Stimulated activated CD4-positive, alpha-beta T cell treated with anti-CD3 and anti-CD28 coated beads, Interleukin-12 subunit alpha, Interleukin-12 subunit beta, amount 100 ng/mL, for 4 hours (primary cell): ENCODE results near the gene ATOH7.
"Not testable (repeated sequence)": the region's sequence is repeated elsewhere in the genome, so short reads cannot be mapped to it uniquely, and the experiment has no call there.

ENCODE experiments used
- DNase-seq: peaks from one replicate; pipeline ENCODE4 v3.0.0-alpha.2; 2020

Gene ATOH7

GRCh38 chr10:68235581-68235980 lies 3.7 kb upstream of the ATOH7 start:
- no peak for DNase-seq

DNA sequence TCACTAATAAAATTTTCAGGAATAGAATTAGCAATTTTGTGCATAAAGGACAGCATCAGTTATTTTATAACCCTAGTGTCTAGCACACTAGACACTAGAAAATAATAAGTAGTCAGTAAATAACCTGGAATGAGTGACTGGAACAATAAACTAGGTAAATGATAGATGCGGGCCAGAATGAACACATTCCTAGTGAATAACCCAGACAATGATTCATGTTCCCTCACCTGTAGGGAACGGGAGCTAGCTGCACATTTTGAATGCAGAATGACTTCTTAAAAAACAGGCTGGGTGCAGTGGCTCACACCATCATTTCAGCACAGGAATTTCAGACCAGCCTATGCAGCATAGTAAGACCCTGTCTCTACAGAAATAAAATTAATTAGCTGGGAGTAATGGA lies 3.2 kb upstream of the ATOH7 start:
- DNase-seq, result no peak

DNA sequence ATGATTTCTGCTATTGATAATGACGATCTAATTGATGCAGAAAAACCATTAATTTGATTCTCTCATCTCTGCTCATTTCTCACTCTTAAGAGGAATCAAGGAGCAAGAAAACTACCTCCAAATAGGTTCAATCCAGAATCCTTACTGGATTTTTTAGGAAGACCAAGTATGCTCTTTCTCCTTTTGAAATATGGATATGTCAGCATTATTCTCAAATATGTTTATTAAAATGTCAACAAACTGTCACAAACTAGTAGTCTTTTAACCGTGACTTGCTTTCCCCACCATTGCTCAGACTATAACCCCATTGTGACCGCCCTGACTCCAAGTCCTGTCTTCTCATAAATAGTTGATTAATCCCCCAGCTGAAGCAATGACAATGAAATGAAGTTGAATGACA lies 1.1 kb upstream of the ATOH7 start:
- DNase-seq, result no peak

DNA sequence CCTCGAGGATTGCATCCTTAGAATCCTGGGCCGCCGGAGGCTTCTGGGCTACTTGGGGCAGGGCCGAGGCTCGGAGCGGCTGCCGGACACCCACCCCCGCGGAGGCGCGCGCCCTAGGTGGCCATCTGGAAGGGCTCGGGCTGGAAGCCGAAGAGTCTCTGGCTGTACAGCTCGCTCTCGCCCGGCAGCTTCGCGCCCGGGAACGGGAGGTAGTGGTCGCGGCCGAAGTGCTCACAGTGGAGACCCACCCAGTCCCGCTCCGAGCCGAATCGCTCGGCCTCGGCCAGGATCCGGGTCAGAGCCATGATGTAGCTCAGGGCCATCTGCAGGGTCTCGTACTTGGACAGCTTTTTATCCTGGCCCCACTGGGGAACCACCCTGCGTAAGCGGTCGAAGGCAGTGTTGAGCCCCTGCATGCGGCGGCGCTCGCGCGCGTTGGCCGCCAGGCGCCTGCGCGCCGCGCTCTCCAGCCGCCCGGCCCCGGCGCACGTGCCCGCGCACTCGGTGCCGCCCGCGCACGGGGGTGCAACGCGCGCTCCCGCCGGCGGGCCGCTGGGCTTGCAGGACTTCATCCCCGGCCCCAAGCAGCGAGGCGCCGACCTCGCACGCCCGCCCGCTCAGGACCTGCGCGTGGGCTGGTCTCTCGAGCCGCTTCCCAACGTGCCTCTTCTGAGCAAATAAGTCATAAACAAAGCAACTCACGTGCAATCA lies 652 bp downstream of the ATOH7 start:
- DNase-seq, result peak; percentile 43

GRCh38 chr10:68230268-68230667 lies 1.6 kb downstream of the ATOH7 start:
- no peak for DNase-seq

DNA sequence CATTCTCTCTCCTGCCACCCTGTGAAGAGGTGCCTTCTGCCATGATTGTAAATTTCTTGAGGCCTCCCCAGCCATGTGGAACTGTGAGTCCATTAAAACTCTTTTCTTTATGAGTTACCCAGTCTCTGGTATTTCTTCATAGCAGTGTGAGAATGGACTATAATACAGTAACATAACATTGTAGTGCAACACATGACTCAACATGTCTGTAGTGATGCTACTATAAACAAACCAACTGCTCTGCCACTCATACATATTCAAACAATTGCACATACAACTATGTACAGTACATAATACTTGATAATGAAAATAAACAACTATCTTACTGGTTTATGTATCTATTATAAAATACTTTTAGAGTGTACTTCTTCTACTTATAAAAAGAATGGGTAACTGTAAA lies 7.1 kb downstream of the ATOH7 start:
- DNase-seq, result no peak

- DNase-seq, result no peak
Measured at GRCh38 chr10:68223535-68224165, 8.3 kb downstream of the ATOH7 start.

GRCh38 chr10:68222391-68222790 lies 9.5 kb downstream of the ATOH7 start:
- no peak for DNase-seq

GRCh38 chr10:68221196-68221595 lies 10.7 kb downstream of the ATOH7 start:
- DNase-seq, result no peak

GRCh38 chr10:68218786-68219185 lies 13.1 kb downstream of the ATOH7 start:
- DNase-seq, result no peak

DNA sequence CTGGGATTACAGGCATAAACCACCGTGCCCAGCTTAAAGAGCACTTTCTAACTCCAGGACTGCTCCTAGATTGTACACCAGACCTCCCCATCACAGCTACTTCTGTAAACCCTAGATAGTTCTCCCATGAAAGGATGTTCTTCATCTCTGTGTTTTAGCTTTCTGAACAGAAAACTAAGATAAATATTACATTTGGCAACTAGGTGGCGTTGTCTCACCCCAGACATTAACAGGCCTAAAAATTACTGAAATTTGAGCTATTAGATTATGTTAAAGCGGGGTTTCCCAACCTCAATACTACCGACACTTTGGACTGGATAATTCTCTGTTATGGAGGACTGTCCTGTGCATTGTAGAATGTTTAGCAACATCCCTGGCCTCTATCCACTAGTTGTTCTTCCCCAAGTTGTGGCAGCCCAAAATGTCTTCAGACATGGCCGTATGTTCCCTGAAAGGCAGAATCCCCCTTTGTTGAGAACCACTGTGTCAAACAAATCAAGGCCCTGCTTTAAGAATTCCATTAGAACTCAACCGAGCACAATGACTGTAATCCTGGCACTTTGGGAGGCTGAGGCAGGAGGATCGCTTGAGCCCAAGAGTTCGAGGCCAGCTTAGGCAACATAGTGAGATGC lies 19.1 kb downstream of the ATOH7 start:
- no peak for DNase-seq

DNA sequence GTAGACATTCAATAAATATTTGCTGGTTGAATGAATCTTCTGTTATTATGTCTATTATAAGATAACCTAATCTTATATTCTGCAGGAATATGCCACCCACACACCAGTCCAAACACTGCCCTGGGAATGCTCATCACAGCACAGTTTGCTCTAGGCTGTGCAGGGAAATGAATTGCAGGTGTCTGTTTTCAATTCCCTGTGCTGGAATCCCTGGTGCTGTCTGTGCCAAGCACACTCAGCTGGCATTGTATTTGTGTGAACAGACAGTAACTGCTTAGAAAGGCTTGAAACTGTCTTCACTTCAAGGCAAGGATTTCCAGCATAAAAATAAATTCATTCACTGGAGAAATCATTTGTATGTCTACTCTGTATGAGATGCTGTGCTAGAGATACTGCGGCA lies 20.2 kb downstream of the ATOH7 start:
- DNase-seq, result no peak

DNA sequence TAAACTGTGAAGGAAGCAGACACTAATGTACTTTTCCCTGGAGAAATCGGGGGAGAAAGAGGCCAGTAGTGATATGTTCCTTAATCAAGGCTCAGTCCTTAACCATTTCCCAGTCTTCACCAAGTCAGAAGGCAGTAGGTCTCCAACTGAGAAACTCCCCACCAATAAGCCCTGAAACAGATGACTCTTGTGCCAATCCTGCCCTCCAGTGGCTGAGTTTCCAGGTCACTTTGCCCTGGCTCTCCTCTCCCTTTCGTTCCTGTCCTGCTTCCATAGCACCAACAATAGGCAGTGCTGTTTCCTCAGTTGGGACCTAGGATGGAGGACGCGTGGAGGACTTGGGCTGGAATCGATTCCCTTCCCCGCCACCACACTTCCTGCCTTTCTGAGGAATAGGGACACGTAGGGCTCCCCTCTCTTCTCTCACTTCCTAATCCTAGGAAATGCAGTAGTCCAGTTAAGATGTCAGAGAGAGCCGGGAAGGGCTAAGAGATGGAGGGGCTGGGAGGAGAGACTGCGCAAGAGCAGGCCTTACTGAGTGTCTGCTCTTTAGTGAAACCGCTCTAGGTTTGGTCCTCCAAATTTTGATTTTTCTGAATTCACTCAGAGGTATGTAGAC lies 23.4 kb downstream of the ATOH7 start:
- DNase-seq, result no peak

DNA sequence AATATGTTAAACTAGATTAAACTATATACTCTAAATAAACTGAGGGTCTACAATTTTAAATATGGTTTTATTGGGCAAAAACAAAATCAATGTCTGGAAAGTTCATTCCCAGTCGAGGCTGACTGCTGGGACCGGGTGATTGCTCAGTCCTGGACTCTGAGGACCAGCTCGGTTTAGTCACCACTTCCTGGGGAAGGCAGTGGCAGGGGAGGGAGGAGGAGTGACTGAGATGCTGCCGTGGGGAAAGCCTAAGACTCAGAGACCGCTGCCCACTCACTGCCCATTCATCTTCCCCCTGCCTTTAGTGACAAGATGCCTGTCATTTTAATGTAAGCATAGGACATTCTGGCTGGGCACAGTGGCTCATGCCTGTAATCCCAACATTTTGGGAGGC lies 29.0 kb downstream of the ATOH7 start:
- DNase-seq, result no peak

- DNase-seq, result no peak
Measured at GRCh38 chr10:68196701-68197100, 35.2 kb downstream of the ATOH7 start.

DNA sequence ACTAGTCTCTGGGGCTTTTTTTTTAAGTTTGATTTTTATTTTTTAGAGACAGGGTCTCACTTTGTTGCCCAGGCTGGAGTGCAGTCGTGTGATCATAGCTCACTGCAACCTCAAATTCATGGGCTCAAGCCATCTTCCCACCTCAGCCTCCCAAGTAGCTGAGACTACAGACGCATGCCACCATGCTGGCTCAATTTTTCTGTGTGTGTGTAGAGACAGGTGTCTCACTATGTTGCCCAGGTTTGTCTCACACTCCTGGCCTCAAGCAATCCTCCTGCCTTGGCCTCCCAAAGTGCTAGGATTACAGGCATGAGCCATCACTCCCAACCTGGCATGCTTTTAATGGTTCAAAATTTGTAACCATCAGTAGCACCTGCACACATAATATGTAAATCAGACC lies 36.1 kb downstream of the ATOH7 start:
- not testable (repeated sequence) for DNase-seq

- DNase-seq, result no peak
Measured at GRCh38 chr10:68194290-68194689, 37.6 kb downstream of the ATOH7 start.

GRCh38 chr10:68192113-68192512 lies 39.8 kb downstream of the ATOH7 start:
- no peak for DNase-seq

DNA sequence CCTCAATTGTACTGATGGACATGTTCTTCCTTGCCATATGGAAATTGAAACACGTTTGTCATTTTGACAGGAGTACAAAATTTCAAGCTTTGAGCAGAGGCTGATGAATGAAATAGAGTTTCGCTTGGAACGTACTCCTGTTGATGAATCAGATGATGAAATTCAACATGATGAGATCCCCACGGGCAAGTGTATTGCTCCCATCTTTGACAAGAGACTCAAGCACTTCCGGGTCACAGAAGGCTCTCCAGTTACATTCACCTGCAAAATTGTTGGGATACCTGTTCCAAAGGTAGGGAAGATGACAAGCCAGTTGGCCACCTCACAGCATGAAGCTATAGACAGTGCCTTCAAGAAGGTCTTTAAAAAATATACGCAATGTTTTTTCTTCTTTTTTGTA lies 43.1 kb downstream of the ATOH7 start:
- no peak for DNase-seq

GRCh38 chr10:68185085-68185484 lies 46.8 kb downstream of the ATOH7 start:
- no peak for DNase-seq

GRCh38 chr10:68184546-68184945 lies 47.4 kb downstream of the ATOH7 start:
- DNase-seq, result no peak
